ENCODE results near the gene INPP5A.

DNA sequence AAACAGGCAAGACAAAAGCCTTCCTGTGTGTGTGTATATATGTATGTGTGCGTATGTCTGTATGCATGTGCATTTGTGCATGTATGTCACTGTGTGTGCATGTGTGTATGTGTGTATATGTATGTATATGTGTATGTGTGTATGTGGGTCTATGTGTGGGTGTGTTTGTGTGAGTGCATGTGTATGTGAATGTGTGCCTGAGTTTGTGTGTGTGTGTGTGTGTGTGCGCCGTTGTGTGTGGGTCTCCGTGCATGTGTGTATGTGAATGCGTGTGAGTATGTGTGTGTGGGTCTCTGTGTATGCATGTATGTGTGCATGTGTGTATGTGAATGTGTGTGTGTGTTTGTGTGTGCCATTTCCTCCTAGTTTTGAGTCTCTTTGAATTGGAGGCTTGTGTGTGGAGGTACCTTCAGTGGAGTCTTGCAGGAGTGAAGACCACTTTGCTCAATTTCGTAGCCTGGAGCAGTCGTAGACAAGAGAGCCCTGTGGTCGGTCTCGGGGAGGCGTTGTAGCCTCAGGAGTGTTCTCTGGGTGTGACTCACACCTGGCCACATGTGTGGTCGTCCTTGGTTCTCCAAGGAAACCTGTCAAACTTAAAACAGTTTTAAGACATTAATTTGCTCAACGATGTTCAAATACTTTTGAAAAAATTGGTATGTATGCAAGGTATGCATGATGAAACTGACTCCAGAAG, 28.1 kb downstream of the INPP5A start:
- TF ChIP-seq, protein P1, sequence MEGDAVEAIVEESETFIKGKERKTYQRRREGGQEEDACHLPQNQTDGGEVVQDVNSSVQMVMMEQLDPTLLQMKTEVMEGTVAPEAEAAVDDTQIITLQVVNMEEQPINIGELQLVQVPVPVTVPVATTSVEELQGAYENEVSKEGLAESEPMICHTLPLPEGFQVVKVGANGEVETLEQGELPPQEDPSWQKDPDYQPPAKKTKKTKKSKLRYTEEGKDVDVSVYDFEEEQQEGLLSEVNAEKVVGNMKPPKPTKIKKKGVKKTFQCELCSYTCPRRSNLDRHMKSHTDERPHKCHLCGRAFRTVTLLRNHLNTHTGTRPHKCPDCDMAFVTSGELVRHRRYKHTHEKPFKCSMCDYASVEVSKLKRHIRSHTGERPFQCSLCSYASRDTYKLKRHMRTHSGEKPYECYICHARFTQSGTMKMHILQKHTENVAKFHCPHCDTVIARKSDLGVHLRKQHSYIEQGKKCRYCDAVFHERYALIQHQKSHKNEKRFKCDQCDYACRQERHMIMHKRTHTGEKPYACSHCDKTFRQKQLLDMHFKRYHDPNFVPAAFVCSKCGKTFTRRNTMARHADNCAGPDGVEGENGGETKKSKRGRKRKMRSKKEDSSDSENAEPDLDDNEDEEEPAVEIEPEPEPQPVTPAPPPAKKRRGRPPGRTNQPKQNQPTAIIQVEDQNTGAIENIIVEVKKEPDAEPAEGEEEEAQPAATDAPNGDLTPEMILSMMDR (CRISPR knock-in tag; IDR thresholded peaks at IDR 0.05), result no peak
- no peak for TF ChIP-seq ZSCAN12 (CRISPR knock-in tag; IDR thresholded peaks at IDR 0.05)
- TF ChIP-seq SMC3 (IDR thresholded peaks at IDR 0.05; ENCODE audit: low read length), result no peak
- TF ChIP-seq NFATC3 (CRISPR knock-in tag; IDR thresholded peaks at IDR 0.05), result no peak

All from HepG2 (cell line).